Embryonic facial prominence (tissue), 1 donor: ENCODE measurements around the gene YARS2.

Experiments used
- DNase-seq: peaks from one replicate; pipeline ENCODE4 v3.0.0-alpha.2; 2016; ENCODE audit errors: extremely low spot score

The YARS2 gene

DNA sequence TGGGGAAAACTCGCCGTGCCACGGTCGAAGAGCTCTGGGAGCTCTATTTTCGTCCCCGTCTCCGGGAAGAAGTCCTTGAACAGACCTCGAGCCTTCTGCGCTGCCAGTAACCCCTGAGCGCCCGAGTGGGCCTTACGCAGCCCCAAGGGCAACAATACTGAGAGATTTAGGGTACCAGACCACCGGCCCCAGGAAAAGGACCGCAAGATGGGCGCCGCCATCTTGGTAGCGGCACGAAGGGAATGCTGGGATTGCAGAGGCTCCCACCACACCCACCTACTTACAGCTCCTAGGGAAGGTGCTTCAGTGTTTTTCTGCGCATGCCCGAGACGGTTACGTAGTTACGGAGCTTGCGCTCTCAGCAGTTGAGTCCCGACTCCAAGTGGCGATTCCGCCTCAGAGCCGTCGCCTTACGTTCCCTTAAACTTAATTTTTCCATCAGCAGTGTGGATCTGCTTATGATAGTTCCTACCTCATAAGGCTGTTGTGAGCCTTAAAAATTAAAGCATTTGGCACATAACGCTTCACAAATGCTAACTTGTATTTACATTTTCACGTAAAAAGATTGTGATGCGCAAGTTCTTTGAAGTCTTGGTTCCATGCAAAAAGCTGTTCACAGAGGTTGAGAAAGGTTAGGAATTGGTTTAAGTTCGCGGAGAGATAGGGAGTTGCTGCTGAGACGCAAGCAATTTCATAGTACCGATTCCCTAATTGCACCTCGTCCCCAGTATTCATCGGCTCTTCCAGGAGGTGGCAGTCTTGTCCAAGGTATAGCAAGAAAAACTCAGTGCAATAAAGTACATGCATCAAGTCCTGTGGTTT, at the start of gene YARS2:
Gene YARS2, minus strand, starts transcription at position 244 of the 822 bp plus-strand sequence. Its CDS starts 23 bp downstream, at position 221.
- peak; percentile 95 for DNase-seq

DNA sequence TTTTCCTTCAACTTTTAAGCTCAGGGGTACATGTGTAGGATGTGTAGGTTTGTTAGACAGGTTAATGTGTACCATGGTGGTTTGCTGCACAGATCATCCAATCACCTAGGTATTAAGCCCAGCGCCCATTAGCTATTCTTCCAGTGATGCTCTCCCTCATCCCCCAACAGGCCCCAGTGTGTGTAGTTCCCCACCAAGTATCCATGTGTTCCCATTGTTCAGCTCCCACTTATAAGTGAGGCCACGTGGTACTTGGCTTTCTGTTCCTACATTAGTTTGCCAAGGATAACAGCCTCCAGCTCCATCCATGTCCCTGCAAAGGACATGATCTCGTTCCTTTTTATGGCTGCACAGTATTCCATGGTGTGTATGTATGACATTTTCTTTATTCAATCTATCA, 48.6 kb upstream of the YARS2 start:
- DNase-seq: no peak

DNA sequence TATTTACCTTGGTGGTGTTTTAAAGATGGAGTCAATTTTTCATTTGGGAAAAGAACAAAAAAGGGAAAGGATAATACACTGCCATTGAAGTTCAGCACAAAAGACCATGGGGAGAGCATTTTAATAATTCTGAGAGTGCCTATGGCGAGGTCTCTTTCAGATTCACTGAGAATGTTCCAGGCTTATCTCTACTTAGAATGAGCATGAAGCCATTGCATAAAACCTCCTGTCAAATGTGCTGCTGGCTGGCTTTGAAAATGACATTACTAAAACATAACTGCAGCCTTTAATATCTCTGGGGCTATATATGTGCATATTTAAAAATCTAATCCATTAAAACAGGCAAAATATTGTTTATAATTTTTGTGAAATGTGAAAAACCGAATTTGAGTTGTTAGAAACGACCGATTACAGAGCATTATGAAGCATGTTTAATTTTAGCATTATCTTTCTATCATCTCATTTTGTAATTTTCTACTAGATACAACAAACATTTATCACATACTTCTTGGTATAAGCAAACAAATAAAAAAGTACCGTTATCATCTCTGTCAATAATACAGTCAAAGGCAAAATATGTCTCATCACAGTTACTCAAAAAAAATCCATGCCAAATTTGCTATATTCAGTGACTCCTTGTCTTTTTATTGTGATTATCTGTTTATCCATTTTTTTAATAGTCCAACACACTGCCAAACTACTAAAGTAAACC, 45.7 kb upstream of the YARS2 start:
- no peak for DNase-seq

GRCh38 chr12:32794281-32794680, 38.6 kb upstream of the YARS2 start:
- DNase-seq: no peak

DNA sequence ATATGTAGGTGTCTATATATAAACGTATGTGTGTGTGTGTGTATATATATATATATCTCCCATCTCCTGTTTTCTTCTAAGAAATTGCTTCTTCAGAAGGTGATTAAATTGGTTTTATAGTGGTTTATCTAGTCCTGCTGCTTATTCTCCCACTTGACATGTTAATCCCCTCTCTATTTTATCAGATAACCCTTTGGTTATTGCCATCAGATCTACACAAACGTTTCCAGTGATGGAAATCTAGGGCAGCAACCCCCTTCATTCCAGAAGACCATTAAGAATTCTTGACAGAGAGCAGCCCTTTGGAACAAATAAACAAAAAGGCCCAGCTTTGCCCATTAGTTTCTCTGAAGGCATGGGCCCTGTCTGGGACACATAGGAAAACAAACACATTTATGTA, 34.2 kb upstream of the YARS2 start:
- DNase-seq: no peak

GRCh38 chr12:32789446-32789845, 33.7 kb upstream of the YARS2 start:
- no peak for DNase-seq

- DNase-seq: no peak
Observed at GRCh38 chr12:32788405-32788804, 32.7 kb upstream of the YARS2 start.

DNA sequence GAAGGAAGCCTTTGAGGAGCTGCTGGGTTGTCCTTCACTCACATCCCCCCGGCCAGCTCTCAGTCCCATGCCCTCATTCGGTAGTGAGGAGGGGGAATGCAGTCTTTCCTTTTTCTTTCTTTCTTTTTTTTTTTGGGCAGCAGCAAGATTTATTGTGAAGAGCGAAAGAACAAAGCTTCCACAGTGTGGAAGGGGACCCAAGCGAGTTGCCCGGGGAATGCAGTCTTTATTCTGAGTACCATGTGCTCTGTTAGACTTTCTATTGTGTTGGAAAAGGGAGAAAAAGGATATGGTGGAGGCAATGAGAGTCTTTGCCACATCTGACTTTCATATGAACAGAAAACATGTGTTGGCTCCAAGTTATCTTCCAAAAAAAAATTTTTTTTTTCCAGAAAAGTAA, 29.9 kb upstream of the YARS2 start:
- DNase-seq: no peak

- DNase-seq: no peak
Observed at GRCh38 chr12:32783029-32783428, 27.3 kb upstream of the YARS2 start.

DNA sequence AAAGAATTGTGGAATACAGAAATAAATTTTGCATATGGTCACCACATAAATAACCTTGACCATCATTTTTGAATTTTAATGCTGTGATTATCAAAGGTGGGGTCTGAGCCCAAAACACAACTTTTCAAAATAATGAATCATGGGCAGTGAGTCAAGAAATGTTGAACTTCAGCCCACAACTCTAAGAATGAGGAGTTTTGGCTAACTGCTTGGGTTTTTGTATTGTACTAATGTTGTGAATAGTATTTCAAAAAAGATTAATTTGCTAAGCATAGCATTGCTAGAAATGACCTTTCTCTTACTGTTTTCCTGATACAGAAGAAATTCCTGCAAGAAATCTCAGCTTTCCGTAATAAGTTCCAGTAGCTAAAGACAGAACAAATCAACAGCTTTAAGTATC, 24.4 kb upstream of the YARS2 start:
- DNase-seq: no peak

DNA sequence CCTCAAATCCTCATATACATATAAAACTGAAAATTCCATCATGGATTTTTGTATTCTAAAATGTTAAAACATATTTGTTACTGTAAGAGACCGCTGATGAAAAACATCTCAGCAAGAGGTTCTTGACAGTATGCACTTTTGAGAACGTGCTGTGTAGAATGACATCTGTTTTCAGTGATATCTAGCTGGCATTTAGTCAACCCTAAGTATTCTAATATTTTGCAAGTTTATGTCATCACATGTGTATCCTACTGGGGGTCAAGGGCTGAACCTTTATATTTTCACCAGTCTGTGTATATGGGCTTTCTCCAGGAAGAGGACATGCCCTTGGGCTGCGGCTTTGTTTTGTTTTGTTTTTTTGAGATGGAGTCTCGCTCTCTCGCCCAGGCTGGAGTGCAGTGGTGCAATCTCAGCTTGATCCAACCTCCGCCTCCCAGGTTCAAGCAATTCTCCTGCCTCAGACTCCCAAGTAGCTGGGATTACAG, 22.0 kb upstream of the YARS2 start:
- no peak for DNase-seq

DNA sequence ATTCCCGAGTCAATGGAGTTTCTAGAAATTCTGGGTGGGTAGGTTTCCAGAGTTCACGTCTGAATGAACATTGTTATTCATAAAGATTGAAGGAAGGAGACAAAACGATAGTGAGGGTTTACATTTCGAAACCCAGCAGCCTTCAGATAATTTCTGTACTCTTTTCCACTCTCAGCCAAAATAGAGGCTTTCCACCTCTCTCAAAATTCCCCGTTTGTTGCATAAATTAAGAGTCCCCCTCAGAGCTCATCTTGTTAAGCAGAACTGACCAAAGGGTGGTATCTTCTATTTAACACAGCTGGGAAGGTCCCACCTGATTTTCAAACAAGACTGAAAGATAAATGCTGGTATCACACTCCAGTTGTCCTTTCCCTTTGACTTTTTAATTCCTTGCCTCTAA, 21.5 kb upstream of the YARS2 start:
- DNase-seq: no peak

DNA sequence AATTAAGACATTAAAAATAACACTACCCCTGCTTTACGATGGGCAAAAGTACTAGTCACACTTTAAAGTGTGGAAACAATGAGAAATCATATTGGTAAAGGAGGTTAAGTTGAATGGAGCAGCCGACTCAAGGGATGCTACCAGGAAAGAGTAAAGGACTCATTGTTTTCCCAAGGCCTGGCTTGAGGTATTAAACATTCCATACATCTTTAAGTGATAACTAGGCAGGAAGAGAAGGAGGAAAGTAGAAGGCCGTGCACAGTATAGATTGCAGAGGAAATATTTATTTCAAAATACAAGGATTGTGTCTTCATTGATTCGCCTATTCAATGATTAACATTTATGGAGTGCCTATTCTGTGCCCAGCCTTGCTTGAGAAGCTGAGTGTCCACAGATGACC, 20.6 kb upstream of the YARS2 start:
- DNase-seq: no peak

GRCh38 chr12:32773691-32774090, 18.0 kb upstream of the YARS2 start:
- no peak for DNase-seq

DNA sequence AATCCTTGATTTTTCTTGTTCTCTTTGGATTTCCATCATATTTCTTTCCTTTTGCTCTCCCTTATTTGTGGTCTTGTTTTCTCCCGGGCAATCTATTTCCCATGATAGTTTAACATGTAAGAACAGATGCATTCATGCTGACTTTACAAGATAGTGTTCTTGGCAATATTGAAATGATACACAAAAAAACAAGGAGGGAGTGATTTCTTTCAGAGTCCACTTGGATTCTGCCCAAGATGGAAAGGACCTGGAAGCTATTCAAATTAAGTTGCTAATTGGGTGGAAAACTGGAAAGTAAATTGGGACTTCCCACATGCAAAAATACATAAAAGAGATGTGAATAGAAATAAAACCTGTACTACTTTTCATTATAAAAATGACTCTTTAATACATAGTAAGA, 14.4 kb upstream of the YARS2 start:
- no peak for DNase-seq

- DNase-seq: no peak
Observed at GRCh38 chr12:32768518-32768917, 12.8 kb upstream of the YARS2 start.

- no peak for DNase-seq
Observed at GRCh38 chr12:32765906-32766305, 10.2 kb upstream of the YARS2 start.

DNA sequence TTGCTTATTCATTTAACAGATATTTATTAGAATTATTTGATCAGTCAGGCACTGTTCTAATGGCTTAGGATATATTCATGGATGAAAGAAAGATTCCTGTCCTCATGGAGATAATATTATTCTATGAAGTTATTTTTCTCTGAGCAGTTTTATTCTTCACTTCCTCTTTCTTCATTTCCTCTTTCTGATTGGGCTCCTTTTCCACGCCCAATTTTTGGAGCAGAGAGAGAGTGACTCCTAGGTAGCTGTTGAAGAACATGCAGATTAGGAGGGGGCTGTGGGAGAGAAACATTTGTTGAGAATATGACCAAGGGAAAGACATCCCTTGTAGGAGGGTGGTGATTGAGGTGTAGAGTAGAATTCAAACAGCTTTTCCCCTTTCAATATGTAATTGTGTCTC, 6.0 kb upstream of the YARS2 start:
- no peak for DNase-seq

DNA sequence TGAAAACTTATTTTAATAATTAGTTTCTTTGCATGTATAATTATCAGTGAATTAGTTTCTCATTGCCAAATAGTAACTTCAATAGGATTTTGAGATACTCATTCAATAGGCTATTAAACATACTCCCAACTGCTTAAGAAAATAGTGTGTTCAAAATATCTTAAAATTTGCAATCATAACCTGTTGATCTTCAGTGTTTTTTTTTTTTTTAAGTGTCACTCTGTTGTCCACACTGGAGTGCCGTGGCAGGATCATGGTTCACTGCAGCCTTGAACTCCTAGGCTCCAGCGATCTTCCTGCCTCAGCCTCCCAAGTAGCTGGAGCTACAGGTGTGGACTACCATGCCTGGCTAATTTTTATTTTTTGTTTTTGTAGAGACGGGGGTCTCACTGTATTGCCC, 1.5 kb upstream of the YARS2 start:
- DNase-seq: no peak

- DNase-seq: no peak
Observed at GRCh38 chr12:32756476-32757066, 874 bp upstream of the YARS2 start.

- peak; percentile 15 for DNase-seq
Observed at GRCh38 chr12:32755051-32755653, 545 bp downstream of the YARS2 start.

DNA sequence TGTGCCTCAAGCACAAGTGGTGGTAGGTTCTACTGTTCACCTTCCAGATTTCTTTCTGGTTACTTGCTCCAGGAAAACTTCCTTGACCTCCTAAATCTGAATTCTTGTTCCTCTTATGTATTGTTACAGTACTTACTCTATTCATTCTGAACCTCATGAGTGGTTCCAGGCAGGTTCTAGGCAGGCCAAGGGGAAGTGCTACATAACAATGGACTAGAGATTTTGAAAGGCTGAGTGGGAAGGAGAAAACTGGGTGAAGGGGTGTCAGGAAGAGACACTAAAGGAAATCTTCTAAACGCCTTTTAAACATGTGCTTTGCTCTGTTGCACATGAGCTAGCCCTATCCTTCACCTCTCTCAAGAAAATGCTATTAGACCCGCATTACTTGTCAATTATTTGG, 1.6 kb downstream of the YARS2 start:
- DNase-seq: no peak
